OCI-LY7 (cell line): Measurements from ENCODE around the gene AOPEP.

Experiments used
- CTCF ChIP-seq: fragments of 200-600 bp; sonication (generic); conservative IDR thresholded peaks from 2 replicates; pipeline ENCODE4 v1.5.1; 2014; ENCODE audit warnings: mild to moderate bottlenecking, antibody characterized with exemption, low read length, moderate library complexity, mixed read lengths
- EZH2phosphoT487 ChIP-seq: fragments of 200-600 bp; sonication (generic); IDR thresholded peaks from 2 replicates; pipeline ENCODE4 v1.6.1; 2018; ENCODE audit warnings: low read depth, borderline replicate concordance, mild to moderate bottlenecking, mixed run types, antibody characterized with exemption, low read length, moderate library complexity, mixed read lengths

GRCh38 chr9:95073042-95073607 is 346.6 kb downstream of the AOPEP start:
- TF ChIP-seq CTCF: no peak
- TF ChIP-seq EZH2phosphoT487: no peak
